Neuronal stem cell (in vitro differentiated cells): ENCODE measurements around the gene DCUN1D3.
"Not testable (repeated sequence)": the region's sequence is repeated elsewhere in the genome, so short reads cannot be mapped to it uniquely, and the experiment has no call there.

Experiments used
- DNase-seq: peaks from one replicate; pipeline ENCODE4 v3.0.0-alpha.2; 2013; ENCODE audit warnings: low spot score
- H2AFZ ChIP-seq: one replicate; pipeline ENCODE4 v1.6.1; 2013; ENCODE audit warnings: mild to moderate bottlenecking, low read length, inconsistent platforms
- H2AK5ac ChIP-seq: 2 replicates; pipeline ENCODE4 v1.6.1; 2013; ENCODE audit warnings: low read depth, mild to moderate bottlenecking, inconsistent platforms, low read length, moderate library complexity, mixed read lengths
- H2BK120ac ChIP-seq: 2 replicates; pipeline ENCODE4 v1.6.1; 2013; ENCODE audit warnings: low read depth, mild to moderate bottlenecking, inconsistent platforms, low read length, moderate library complexity, mixed read lengths
- H2BK12ac ChIP-seq: one replicate; pipeline ENCODE4 v1.6.1; 2013; ENCODE audit warnings: low read length, inconsistent platforms
- H2BK15ac ChIP-seq: 2 replicates; pipeline ENCODE4 v1.6.1; 2013; ENCODE audit warnings: mild to moderate bottlenecking, low read length, inconsistent platforms, mixed read lengths
- H2BK5ac ChIP-seq: one replicate; pipeline ENCODE4 v1.6.1; 2013; ENCODE audit warnings: inconsistent platforms, mild to moderate bottlenecking, low read length, moderate library complexity
- H3K14ac ChIP-seq: one replicate; pipeline ENCODE4 v1.6.1; 2013; ENCODE audit warnings: low read length, inconsistent platforms
- H3K18ac ChIP-seq: 2 replicates; pipeline ENCODE4 v1.6.1; 2013; ENCODE audit warnings: low read length, inconsistent platforms
- H3K23ac ChIP-seq: 2 replicates; pipeline ENCODE4 v1.6.1; 2013; ENCODE audit warnings: low read depth, mild to moderate bottlenecking, mixed read lengths, low read length, inconsistent platforms; ENCODE audit not compliant: poor library complexity
- H3K27ac ChIP-seq: replicated peaks from 3 replicates; pipeline ENCODE4 v1.5.1; 2013; ENCODE audit warnings: low read length, inconsistent platforms
- H3K27me3 ChIP-seq, 3 experiments: 2 replicates each; pipeline ENCODE4 v1.6.1; 2013; ENCODE audit warnings: low read length in 3 of 3, mild to moderate bottlenecking in 2 of 3, inconsistent platforms in 1 of 3, low read depth in 1 of 3, mixed read lengths in 1 of 3, moderate library complexity in 1 of 3; ENCODE audit not compliant: control insufficient read depth in 3 of 3, insufficient read depth in 3 of 3
- H3K36me3 ChIP-seq, 2 donors: replicated peaks in 1 of 2; 2 replicates each; pipeline ENCODE4 v1.6.1; 2013; ENCODE audit warnings: low read length in 2 of 2; ENCODE audit not compliant: control insufficient read depth in 2 of 2, insufficient read depth in 2 of 2
- H3K4ac ChIP-seq: 2 replicates; pipeline ENCODE4 v1.6.1; 2013; ENCODE audit warnings: inconsistent platforms, mild to moderate bottlenecking, low read length, moderate library complexity
- H3K4me1 ChIP-seq, 2 donors: 1 replicate in 1 of 2; 2 replicates in 1 of 2; pipeline ENCODE4 v1.6.1; 2013; ENCODE audit warnings: low read length in 2 of 2, low read depth in 1 of 2; ENCODE audit not compliant: control insufficient read depth in 2 of 2, insufficient read depth in 1 of 2
- H3K4me2 ChIP-seq: one replicate; pipeline ENCODE4 v1.6.1; 2013; ENCODE audit warnings: mild to moderate bottlenecking, low read length, inconsistent platforms; ENCODE audit not compliant: insufficient read depth, poor library complexity, severe bottlenecking
- H3K4me3 ChIP-seq, 2 donors: 2 replicates each; pipeline ENCODE4 v1.5.1; 2013; ENCODE audit warnings: low read length in 2 of 2, mild to moderate bottlenecking in 2 of 2, inconsistent platforms in 1 of 2, moderate library complexity in 1 of 2
- H3K79me1 ChIP-seq: one replicate; pipeline ENCODE4 v1.6.1; 2013; ENCODE audit warnings: low read depth, mild to moderate bottlenecking, inconsistent platforms, low read length, moderate library complexity
- H3K9ac ChIP-seq: one replicate; pipeline ENCODE4 v1.6.1; 2013; ENCODE audit warnings: mild to moderate bottlenecking, low read depth, low read length, inconsistent platforms; ENCODE audit not compliant: poor library complexity
- H3K9me3 ChIP-seq, 2 donors: replicated peaks in 1 of 2; 2 replicates each; pipeline versions ENCODE3 to v1.6.1; 2013; ENCODE audit warnings: low read length in 2 of 2, mild to moderate bottlenecking in 2 of 2, inconsistent platforms in 1 of 2, low read depth in 1 of 2, mixed read lengths in 1 of 2, moderate library complexity in 1 of 2; ENCODE audit not compliant: control insufficient read depth in 2 of 2, insufficient read depth in 1 of 2
- H4K8ac ChIP-seq: one replicate; pipeline ENCODE4 v1.6.1; 2013; ENCODE audit warnings: low read depth, mild to moderate bottlenecking, inconsistent platforms, low read length, moderate library complexity
- H4K91ac ChIP-seq: one replicate; pipeline ENCODE4 v1.6.1; 2013; ENCODE audit warnings: low read length, low read depth, mild to moderate bottlenecking, inconsistent platforms; ENCODE audit not compliant: poor library complexity
- WGBS, 2 donors: extraction: QIAGEN DNeasy Blood & Tissue Kit; methylation state at CpG; one replicate each; pipeline ENCODE4 v1.1.7; 2013; ENCODE audit warnings: missing lambda C conversion rate in 2 of 2, mixed read lengths in 1 of 2; ENCODE audit not compliant: insufficient read length in 2 of 2, insufficient replicate concordance in 1 of 2; ENCODE audit errors: extremely low coverage in 2 of 2; 5-methylcytosine and 5-hydroxymethylcytosine counted together

The DCUN1D3 gene

GRCh38 chr16:20811889-20812439, 88.2 kb downstream of the DCUN1D3 start:
- H2BK5ac ChIP-seq: no peak overlapping the region
- H3K18ac ChIP-seq: no peak overlapping the region
- DNase-seq: no peak
- H3K4me3 ChIP-seq: no peak overlapping the region
- no peak overlapping the region for H2AK5ac ChIP-seq
- H2BK120ac ChIP-seq: no peak overlapping the region
- no peak overlapping the region for H3K9ac ChIP-seq
- no peak overlapping the region for H2BK15ac ChIP-seq
- H3K4me1 ChIP-seq: peaks cover 0 to 3% of the 10 kb centered on the region in 2 donors
- H3K23ac ChIP-seq: no peak overlapping the region
- H3K4me2 ChIP-seq: no peak overlapping the region
- H2AFZ ChIP-seq: no peak overlapping the region
- H3K27me3 ChIP-seq: no peaks in the 10 kb centered on the region
- H3K9me3 ChIP-seq: no peaks in the 10 kb centered on the region
- H3K36me3 ChIP-seq: peaks cover 2 to 53% of the 10 kb centered on the region in 2 donors
- WGBS, 2 donors: no CpG with 5 or more reads among the region's 10 CpGs
- no peak overlapping the region for H3K14ac ChIP-seq
- no peak overlapping the region for H4K91ac ChIP-seq
- no peak overlapping the region for H4K8ac ChIP-seq
- H3K27ac ChIP-seq: no peak overlapping the region
- H3K4ac ChIP-seq: no peak overlapping the region
- H3K79me1 ChIP-seq: peaks cover 2% of the 10 kb centered on the region
- H2BK12ac ChIP-seq: no peak overlapping the region

- H3K18ac ChIP-seq: no peak overlapping the region
- no peak overlapping the region for H3K9ac ChIP-seq
- H3K9me3 ChIP-seq: no peaks in the 10 kb centered on the region
- H2AFZ ChIP-seq: no peak overlapping the region
- no peak overlapping the region for H3K23ac ChIP-seq
- no peak overlapping the region for H3K27ac ChIP-seq
- H3K36me3 ChIP-seq: peaks cover 0 to 25% of the 10 kb centered on the region in 2 donors
- no CpG with 5 or more reads among the region's 11 CpGs for WGBS, 2 donors
- H2BK120ac ChIP-seq: no peak overlapping the region
- no peak overlapping the region for H4K8ac ChIP-seq
- peaks cover 5% of the 10 kb centered on the region for H3K79me1 ChIP-seq
- no peak for DNase-seq
- no peak overlapping the region for H2BK12ac ChIP-seq
- no peak overlapping the region for H3K14ac ChIP-seq
- H2AK5ac ChIP-seq: peak overlapping the region; percentile 70
- peaks cover 0 to 3% of the 10 kb centered on the region in 2 donors for H3K4me1 ChIP-seq
- H3K27me3 ChIP-seq: no peaks in the 10 kb centered on the region
- peak overlapping the region in 1 of 2 donors; percentile 100 for H3K4me3 ChIP-seq
- H2BK5ac ChIP-seq: no peak overlapping the region
- no peak overlapping the region for H4K91ac ChIP-seq
- no peak overlapping the region for H3K4me2 ChIP-seq
- H2BK15ac ChIP-seq: no peak overlapping the region
- no peak overlapping the region for H3K4ac ChIP-seq
These were observed 92.3 kb downstream of the DCUN1D3 start for GRCh38 chr16:20807862-20808261.

- H3K4me3 ChIP-seq: peak within 1 kb of the TSS; percentile 89 to 100
- peak within 1 kb of the TSS; percentile 86 for H3K14ac ChIP-seq
- no peaks in the 10 kb centered on the region for H3K9me3 ChIP-seq
- H3K4me1 ChIP-seq: peaks cover 0 to 3% of the 10 kb centered on the region in 2 donors
- peak within 1 kb of the TSS; percentile 44 for H2BK120ac ChIP-seq
- H2AFZ ChIP-seq: peak within 1 kb of the TSS; percentile 100
- H2BK5ac ChIP-seq: peak within 1 kb of the TSS; percentile 42
- WGBS, 2 donors: no CpG with 5 or more reads among the region's 74 CpGs
- H3K23ac ChIP-seq: peak within 1 kb of the TSS; percentile 83
- H3K79me1 ChIP-seq: peaks cover 5% of the 10 kb centered on the region
- peak within 1 kb of the TSS; percentile 52 for H4K8ac ChIP-seq
- H3K9ac ChIP-seq: peak within 1 kb of the TSS; percentile 96
- H3K27me3 ChIP-seq: no peaks in the 10 kb centered on the region
- peak within 1 kb of the TSS; percentile 88 for H3K4me2 ChIP-seq
- peak within 1 kb of the TSS; percentile 93 for H3K27ac ChIP-seq
- peaks cover 0 to 34% of the 10 kb centered on the region in 2 donors for H3K36me3 ChIP-seq
- peak; percentile 93 for DNase-seq
- H2BK15ac ChIP-seq: peak within 1 kb of the TSS; percentile 94
- H3K18ac ChIP-seq: peak within 1 kb of the TSS; percentile 98
- no peak within 1 kb of the TSS for H3K4ac ChIP-seq
- H2AK5ac ChIP-seq: no peak within 1 kb of the TSS
- H2BK12ac ChIP-seq: no peak within 1 kb of the TSS
- H4K91ac ChIP-seq: no peak within 1 kb of the TSS
These were observed 93.7 kb downstream of the DCUN1D3 start, which contains the start of the genes ERI2 and REXO5 for GRCh38 chr16:20806168-20807050. Gene ERI2 (minus strand): TSS chr16:20806472. CDS start chr16:20806430, 42 bp downstream. Gene REXO5 (plus strand): TSS chr16:20806527. CDS start chr16:20806954, 427 bp downstream.

- H2BK5ac ChIP-seq, H3K14ac ChIP-seq, H2BK12ac ChIP-seq, H3K4ac ChIP-seq, H2BK15ac ChIP-seq, H2AK5ac ChIP-seq, H3K4me1 ChIP-seq, H4K91ac ChIP-seq, H3K23ac ChIP-seq, H3K79me1 ChIP-seq, DNase-seq, H3K9me3 ChIP-seq, H3K27me3 ChIP-seq, H3K27ac ChIP-seq: not testable (repeated sequence)
- Histone ChIP-seq H3K36me3 (peaks cover 0 to 37% of the 10 kb centered on the region in 2 donors), H4K8ac (peak overlapping the region; percentile 52), H3K4me2 (peak overlapping the region; percentile 75), H2BK120ac (peak overlapping the region; percentile 44), H3K4me3 (peak overlapping the region; percentile 89 to 100), H3K9ac (peak overlapping the region; percentile 96), H2AFZ (peak overlapping the region; percentile 100), H3K18ac (peak overlapping the region; percentile 98)
- WGBS, 2 donors: no CpG with 5 or more reads among the region's 12 CpGs
These were observed 94.4 kb downstream of the DCUN1D3 start for GRCh38 chr16:20805684-20806167.
